A549 (cell line): ENCODE data around the gene RASA2. TPM values are rescaled to one million over a fixed set of nuclear protein-coding genes. Genes with fewer than 3 reads are reported as not detected.

ENCODE experiments used
- ATAC-seq, 2 experiments: fragments of 200-7000 bp in 1 of 2; fragments of >200 bp in 1 of 2; cut with Nextera tagmentation in 1 of 2; cut with Tn5 transposase in 1 of 2; 3 replicates each; pipeline versions ENCODE4 v1.8.0 to v1.9.1; 2018 to 2020; ENCODE audit warnings: mild to moderate bottlenecking in 1 of 2, moderate library complexity in 1 of 2
- CTCF ChIA-PET: fragments of 300-600 bp; sonication (Branson Sonifier 250); formaldehyde crosslinking; extraction: SDS; loops from one replicate; lab custom pipeline; 2021; ENCODE audit warnings: antibody characterized with exemption, inconsistent platforms; lab: Yijun Ruan, JAX
- POLR2A ChIA-PET: fragments of 350-600 bp; formaldehyde crosslinking; extraction: SDS; loops from one replicate; lab custom pipeline; 2021; ENCODE audit warnings: antibody characterized with exemption, inconsistent platforms; lab: Yijun Ruan, JAX
- DNase-seq, 2 experiments: peaks; one replicate each; pipeline versions ENCODE4 v3.0.0 to v3.0.0-alpha.2; 2011 to 2016; ENCODE audit warnings: low read depth in 1 of 2, low spot score in 1 of 2
- FAIRE-seq: peaks from 2 replicates; lab custom pipeline; 2011; peaks lifted over from hg19 to GRCh38; lab: Jason Lieb, UNC
- H3K27ac ChIP-seq, 2 experiments: fragments of >200 bp; sonication (Bioruptor Twin); formaldehyde crosslinking; 3 replicates each; pipeline ENCODE4 v1.5.1; 2016 to 2017
- H3K4me1 ChIP-seq: fragments of >200 bp; sonication (Bioruptor Twin); formaldehyde crosslinking; 3 replicates; pipeline ENCODE4 v1.6.1; 2016
- H3K4me2 ChIP-seq: fragments of >200 bp; sonication (Bioruptor Twin); formaldehyde crosslinking; 3 replicates; pipeline ENCODE4 v1.6.1; 2016
- H3K4me3 ChIP-seq: fragments of >200 bp; sonication (Bioruptor Twin); formaldehyde crosslinking; 3 replicates; pipeline ENCODE4 v1.5.1; 2016
- H3K9me3 ChIP-seq: fragments of >200 bp; sonication (Bioruptor Twin); formaldehyde crosslinking; 3 replicates; pipeline ENCODE4 v1.6.1; 2016
- CBX2 ChIP-seq: fragments of 200-600 bp; sonication (generic); IDR thresholded peaks from 2 replicates; pipeline ENCODE4 v1.6.1; 2016; ENCODE audit warnings: low read depth, mild to moderate bottlenecking, borderline replicate concordance
- CBX8 ChIP-seq: fragments of 200-600 bp; sonication (generic); IDR thresholded peaks from 2 replicates; pipeline ENCODE4 v1.6.1; 2016
- CHD2 ChIP-seq: fragments of 150-350 bp; IDR thresholded peaks from 2 replicates; pipeline ENCODE4 v1.6.1; 2014; ENCODE audit warnings: low read length; ENCODE audit not compliant: partially characterized antibody
- EHF ChIP-seq: fragments of 250-450 bp; sonication (Bioruptor Pico); IDR thresholded peaks from 2 replicates; pipeline ENCODE4 v1.5.0; 2020; ENCODE audit warnings: mild to moderate bottlenecking
- FOSB ChIP-seq: fragments of 250-450 bp; sonication (Bioruptor Pico); IDR thresholded peaks from 2 replicates; pipeline ENCODE4 v1.5.0; 2020; ENCODE audit warnings: mild to moderate bottlenecking, moderate library complexity
- FOXS1 ChIP-seq: fragments of 250-450 bp; sonication (Bioruptor Pico); IDR thresholded peaks from 2 replicates; pipeline ENCODE4 v1.5.0; 2020; ENCODE audit warnings: mild to moderate bottlenecking, moderate library complexity
- HDAC2 ChIP-seq: fragments of 200-600 bp; sonication (generic); IDR thresholded peaks from 2 replicates; pipeline ENCODE4 v1.6.1; 2016
- KDM1A ChIP-seq: fragments of 200-600 bp; sonication (generic); IDR thresholded peaks from 2 replicates; pipeline ENCODE4 v1.6.1; 2016; ENCODE audit warnings: low read depth, mild to moderate bottlenecking
- MAFK ChIP-seq: fragments of 450-650 bp; IDR thresholded peaks from 2 replicates; pipeline ENCODE4 v1.6.1; 2014; ENCODE audit not compliant: partially characterized antibody
- NPAS2 ChIP-seq: fragments of 250-450 bp; sonication (Bioruptor Pico); IDR thresholded peaks from 2 replicates; pipeline ENCODE4 v1.8.0; 2022; ENCODE audit warnings: mild to moderate bottlenecking, moderate library complexity, borderline replicate concordance
- NR3C1 ChIP-seq: fragments of >200 bp; sonication (Bioruptor Twin); formaldehyde crosslinking; IDR thresholded peaks from 3 replicates; pipeline ENCODE4 v1.6.1; 2017
- POLR2A ChIP-seq: IDR thresholded peaks from 2 replicates; pipeline ENCODE4 v1.6.1; 2012; ENCODE audit warnings: mild to moderate bottlenecking, low read length
- POLR2AphosphoS2 ChIP-seq: conservative IDR thresholded peaks from 2 replicates; pipeline ENCODE4 v1.6.1; 2012; ENCODE audit warnings: low read length, improper control_type of control experiment, inconsistent platforms
- REST ChIP-seq: fragments of 200-600 bp; sonication (generic); IDR thresholded peaks from 2 replicates; pipeline ENCODE4 v1.6.1; 2016; ENCODE audit warnings: antibody characterized with exemption, mild to moderate bottlenecking, moderate library complexity
- TP53 ChIP-seq: fragments of 250-450 bp; sonication (Bioruptor Pico); IDR thresholded peaks from 2 replicates; pipeline ENCODE4 v1.5.0; 2021; ENCODE audit warnings: mild to moderate bottlenecking, moderate library complexity
- USF2 ChIP-seq: fragments of 450-650 bp; IDR thresholded peaks from 2 replicates; pipeline ENCODE4 v1.6.1; 2014; ENCODE audit warnings: antibody characterized with exemption
- ZC3H11A ChIP-seq: fragments of 450-650 bp; IDR thresholded peaks from 2 replicates; pipeline ENCODE4 v1.6.1; 2014; ENCODE audit warnings: antibody characterized with exemption, mild to moderate bottlenecking
- ZNF302 ChIP-seq: fragments of 250-450 bp; sonication (Bioruptor Pico); IDR thresholded peaks from 2 replicates; pipeline ENCODE4 v1.9.0; 2021; ENCODE audit warnings: inconsistent platforms, mild to moderate bottlenecking, moderate library complexity
- WGBS: methylation state at CpG from one replicate; pipeline ENCODE4 v1.1.6; 2017; ENCODE audit errors: missing lambda C conversion rate; 5-methylcytosine and 5-hydroxymethylcytosine counted together
- polyA plus RNA-seq, 4 experiments: library from polyadenylated mRNA; depleted of rRNA in 3 of 4; stranded (reverse); fragments of >200 nt; fragmentation: RNase III in 1 of 4; extraction: RNeasy Plus Mini Kit Qiagen cat#74134 plus additional on column Dnase treatment in 1 of 4; gene quantifications; 2 replicates in 3 of 4; 3 replicates in 1 of 4; pipeline ENCODE4 v1.2.3, GENCODE V29; 2011 to 2017
- TF ChIP-seq, protein P1 (sequence below): fragments of 150-350 bp; IDR thresholded peaks from 2 replicates; pipeline ENCODE4 v1.6.1; 2014; ENCODE audit warnings: low read depth, mild to moderate bottlenecking, low read length

Gene RASA2
- polyA plus RNA-seq, 2 of the 4 experiments (the other 2 are of a cell fraction), result 6.7 to 12.0 TPM

DNA sequence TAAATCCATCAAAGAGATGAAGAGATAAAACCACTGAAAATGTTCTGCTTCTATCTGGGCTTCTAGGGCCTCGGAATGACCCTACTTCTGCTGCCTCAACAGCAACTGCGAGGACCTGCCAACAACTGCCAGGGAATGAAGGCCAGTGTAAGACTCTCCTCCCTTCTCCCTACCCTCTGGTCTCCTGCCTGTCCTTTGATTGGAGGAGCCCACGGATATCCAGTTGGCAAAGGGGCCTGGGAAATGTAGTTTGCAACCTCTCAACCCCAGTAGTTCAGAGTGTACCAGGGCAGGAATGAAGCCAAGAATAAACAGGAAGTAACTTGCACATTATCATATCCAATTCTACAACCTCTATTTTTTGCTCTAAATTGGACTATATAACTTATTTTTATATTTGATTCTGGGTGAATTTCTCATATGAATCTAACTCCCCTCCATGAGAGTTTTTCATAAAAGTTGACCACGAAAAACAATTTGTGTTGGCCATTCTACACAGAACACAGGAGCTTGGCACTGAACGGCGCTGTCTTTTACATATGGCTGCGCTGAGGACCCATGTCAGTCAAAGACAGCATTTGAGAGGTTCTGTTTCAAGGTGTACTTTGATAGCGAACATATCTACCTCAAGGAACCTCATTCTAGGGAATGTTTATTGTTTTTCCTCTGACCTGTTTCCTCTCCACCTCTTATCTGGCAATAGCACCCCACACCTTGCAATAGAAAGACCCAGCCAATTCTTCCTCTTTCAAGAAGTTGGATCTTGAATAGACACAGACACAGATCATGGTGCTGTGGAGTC lies 160.1 kb downstream of the RASA2 start:
- H3K4me1 ChIP-seq, result peaks cover 4% of the 10 kb centered on the region; the same call in 1 of the 3 replicates
- no peak overlapping the region for H3K4me2 ChIP-seq
- FAIRE-seq (no peak), DNase-seq (peak; percentile 48 to 80), ATAC-seq (peak; percentile 72 to 96)
- POLR2A ChIA-PET, result no interaction called here
- no peak overlapping the region for H3K27ac ChIP-seq
- 70% methylated on average over 8 of the region's 8 CpGs for WGBS
- no peaks in the 10 kb centered on the region for H3K9me3 ChIP-seq
- CTCF ChIA-PET, result interaction anchor here (1.3 kb wide), 1 partner anchor 36 kb away, joined by 3 read pairs; no protein-coding TSS in a partner anchor
- H3K4me3 ChIP-seq, result no peak overlapping the region
- no peak for TF ChIP-seq MAFK
- TF ChIP-seq POLR2AphosphoS2, result no peak
- no peak for TF ChIP-seq HDAC2
- TF ChIP-seq, all 56 proteins: peak for 0

- Histone ChIP-seq H3K4me3 (no peak overlapping the region), H3K9me3 (no peaks in the 10 kb centered on the region), H3K4me2 (no peak overlapping the region), H3K4me1 (peaks cover 4% of the 10 kb centered on the region; the same call in 1 of the 3 replicates)
- FAIRE-seq, result no peak
- ATAC-seq, result no peak
- 62% methylated on average over 3 of the region's 3 CpGs for WGBS
- CTCF ChIA-PET, result interaction anchor here (0.7 to 1.3 kb wide), 2 partner anchors 11 to 37 kb away, joined by 3 read pairs; no protein-coding TSS in a partner anchor
- TF ChIP-seq NR3C1 (no peak), EHF (no peak), REST (no peak), ZC3H11A (no peak)
- TF ChIP-seq, all 56 proteins: peak for 0
- POLR2A ChIA-PET, result interaction anchor here (0.6 kb wide), 1 partner anchor 177 kb away, joined by 6 read pairs; no protein-coding TSS in a partner anchor
- no peak overlapping the region for H3K27ac ChIP-seq
- no peak for DNase-seq
Observed at GRCh38 chr3:141647562-141647915, 160.7 kb downstream of the RASA2 start.

DNA sequence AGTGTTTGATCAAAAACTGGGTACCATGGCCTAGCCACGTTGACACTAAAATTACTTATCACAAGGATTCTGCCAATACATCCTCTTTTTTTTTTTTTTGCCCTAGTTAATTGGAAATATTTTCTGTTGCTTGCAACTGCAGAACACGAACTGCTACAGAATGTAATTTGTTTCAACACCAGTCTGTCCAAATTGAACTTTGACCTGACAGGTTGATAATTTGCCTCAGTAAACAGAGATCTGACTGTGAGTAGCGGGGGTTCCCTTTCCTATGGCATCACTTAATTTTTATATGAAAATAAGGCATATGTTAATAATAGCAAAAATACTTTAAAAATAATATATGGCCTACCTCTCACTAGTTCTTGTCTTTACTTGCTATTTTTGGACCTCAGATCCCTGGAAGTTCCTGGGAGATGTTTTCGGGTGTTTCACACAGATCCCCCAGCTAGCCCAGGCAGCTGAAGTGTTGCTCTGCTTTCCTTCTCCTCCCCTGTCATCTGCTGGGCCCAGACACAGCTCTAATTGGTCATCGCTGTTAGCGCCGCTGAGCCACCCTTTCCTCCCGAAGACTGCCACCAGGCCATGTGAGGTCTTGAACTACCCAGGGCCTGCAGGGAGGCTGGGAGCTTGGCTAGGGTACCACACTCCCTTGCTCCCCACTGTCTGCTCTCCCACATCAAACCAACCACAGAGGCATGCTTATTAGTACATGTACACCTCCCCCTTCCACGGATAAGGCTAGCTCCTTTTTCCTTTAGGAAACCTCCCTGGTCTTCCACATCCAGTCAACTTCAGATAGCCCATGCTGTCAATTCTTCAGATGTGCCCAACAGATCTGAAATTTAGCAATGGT lies 161.5 kb downstream of the RASA2 start:
- FAIRE-seq (no peak), ATAC-seq (no peak), DNase-seq (no peak)
- ChIA-PET POLR2A (interaction anchor here (0.6 kb wide), 1 partner anchor 176 kb away, joined by 6 read pairs; no protein-coding TSS in a partner anchor), CTCF (interaction anchor here (0.6 to 1.4 kb wide), 6 partner anchors 9 to 354 kb away, joined by 3 to 5 read pairs (median 3); no protein-coding TSS in a partner anchor)
- no peaks in the 10 kb centered on the region for H3K9me3 ChIP-seq
- WGBS, result 60% methylated on average over 9 of the region's 9 CpGs
- no peak overlapping the region for H3K4me3 ChIP-seq
- no peak overlapping the region for H3K27ac ChIP-seq
- peaks cover 4% of the 10 kb centered on the region; the same call in 1 of the 3 replicates for H3K4me1 ChIP-seq
- H3K4me2 ChIP-seq, result no peak overlapping the region
- TF ChIP-seq FOXS1 (no peak), ZNF302 (CRISPR knock-in tag) (no peak), NR3C1 (no peak), REST (no peak), NPAS2 (no peak), USF2 (no peak), CBX8 (no peak), CHD2 (no peak), POLR2A (no peak), FOSB (CRISPR knock-in tag) (no peak), TP53 (CRISPR knock-in tag) (no peak), CBX2 (no peak), EHF (no peak), KDM1A (no peak)
- TF ChIP-seq, protein P1, sequence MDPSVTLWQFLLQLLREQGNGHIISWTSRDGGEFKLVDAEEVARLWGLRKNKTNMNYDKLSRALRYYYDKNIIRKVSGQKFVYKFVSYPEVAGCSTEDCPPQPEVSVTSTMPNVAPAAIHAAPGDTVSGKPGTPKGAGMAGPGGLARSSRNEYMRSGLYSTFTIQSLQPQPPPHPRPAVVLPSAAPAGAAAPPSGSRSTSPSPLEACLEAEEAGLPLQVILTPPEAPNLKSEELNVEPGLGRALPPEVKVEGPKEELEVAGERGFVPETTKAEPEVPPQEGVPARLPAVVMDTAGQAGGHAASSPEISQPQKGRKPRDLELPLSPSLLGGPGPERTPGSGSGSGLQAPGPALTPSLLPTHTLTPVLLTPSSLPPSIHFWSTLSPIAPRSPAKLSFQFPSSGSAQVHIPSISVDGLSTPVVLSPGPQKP, result no peak
